HG03064 (cell line): ENCODE measurements around the gene CAMSAP2.

Experiments used
- ATAC-seq: cut with Tn5 transposase; IDR thresholded peaks from one replicate; pipeline ENCODE4 v1.9.1; 2021; ENCODE audit warnings: low read depth; ENCODE audit not compliant: unreplicated experiment

CAMSAP2 gene

DNA sequence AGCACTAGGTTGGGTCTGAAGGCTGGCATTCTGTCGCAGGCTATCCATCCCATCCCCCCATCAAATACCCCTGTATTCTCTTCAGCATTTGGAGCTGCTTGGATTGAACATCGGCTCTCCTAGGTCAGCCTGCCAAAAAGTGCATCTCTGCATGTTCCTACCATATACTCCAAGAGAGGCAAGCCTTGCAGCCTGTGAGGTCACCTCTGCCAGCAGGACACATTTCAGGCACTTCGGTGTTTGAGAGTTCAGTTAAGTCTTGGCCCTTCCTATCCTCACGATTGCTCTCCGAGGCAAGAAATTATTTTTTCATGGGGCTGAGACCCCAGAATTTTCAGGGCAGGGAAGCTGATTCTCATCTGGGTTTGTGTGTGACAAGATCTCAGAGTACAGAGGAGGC, 136.7 kb downstream of the CAMSAP2 start:
- no peak for ATAC-seq

DNA sequence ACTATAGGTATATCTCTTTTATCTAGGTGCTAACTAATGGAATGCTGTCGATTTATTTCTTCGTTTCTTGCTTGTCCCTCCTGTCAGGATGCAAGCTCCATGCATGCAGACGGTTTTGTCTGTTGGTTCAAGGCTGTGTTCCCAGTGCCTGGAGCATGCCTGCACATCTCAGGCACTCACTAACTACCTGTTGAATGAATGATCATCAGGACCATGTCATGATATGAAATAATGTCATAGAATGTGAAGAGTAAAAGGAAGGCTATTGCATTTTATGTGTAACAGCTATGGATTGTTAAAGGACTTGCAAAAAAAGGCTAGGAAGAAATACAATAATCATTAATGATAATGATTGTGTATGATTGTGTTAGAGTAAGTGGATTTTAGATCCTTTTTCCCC, 138.3 kb downstream of the CAMSAP2 start:
- no peak for ATAC-seq

DNA sequence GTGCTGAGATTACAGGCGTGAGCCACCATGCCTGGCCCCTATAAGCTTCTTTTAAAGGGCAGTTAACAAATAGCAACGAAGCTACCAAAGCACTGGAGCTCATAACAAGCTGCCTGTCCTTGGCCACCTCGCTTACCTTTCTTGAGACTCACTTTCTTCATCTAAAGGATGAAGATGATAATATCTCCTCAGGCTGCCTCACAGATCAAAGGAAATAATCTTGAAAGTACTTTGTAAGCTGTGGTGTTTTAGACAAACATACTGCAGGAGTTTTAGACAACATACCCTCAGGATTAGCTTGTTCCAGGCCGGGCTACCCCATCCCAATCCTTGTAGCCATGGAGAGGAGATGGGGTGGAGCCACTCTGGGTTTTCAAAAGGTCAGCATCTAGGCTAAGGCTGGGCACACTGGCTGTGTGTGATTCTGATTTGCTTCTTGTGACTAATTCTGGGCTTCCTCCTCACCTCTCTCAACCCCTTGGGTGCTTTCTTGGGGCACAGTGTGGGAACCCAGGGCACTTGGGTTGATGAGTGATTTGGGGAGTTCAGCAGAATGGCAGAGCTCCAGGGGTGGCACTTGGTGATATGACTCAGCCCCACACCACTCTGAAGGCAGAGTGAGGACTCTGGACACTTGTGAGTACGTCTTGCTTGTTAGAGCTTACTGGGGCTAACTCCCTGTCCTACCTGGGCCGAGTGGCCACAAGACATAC, 139.3 kb downstream of the CAMSAP2 start:
- ATAC-seq: peak; percentile 75

DNA sequence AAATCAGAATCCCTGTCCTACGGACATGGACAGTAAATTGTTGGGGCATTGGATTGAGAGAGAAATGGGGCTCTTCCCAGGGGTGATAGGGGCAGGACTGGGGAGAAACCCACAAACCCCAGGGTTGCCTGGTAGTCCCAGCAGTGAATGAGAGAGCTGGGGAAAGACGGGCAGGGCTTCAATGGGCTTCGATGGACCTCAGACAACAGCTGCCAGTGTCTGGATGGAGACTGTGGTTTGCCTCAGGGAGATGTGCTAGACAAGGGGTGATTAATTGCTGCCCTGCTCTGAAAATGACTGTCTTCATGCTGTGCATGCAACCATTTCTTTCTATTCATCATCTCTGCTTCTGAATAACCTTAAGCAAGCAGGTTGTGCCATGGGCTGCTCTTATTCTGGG, 141.5 kb downstream of the CAMSAP2 start:
- ATAC-seq: peak; percentile 52

DNA sequence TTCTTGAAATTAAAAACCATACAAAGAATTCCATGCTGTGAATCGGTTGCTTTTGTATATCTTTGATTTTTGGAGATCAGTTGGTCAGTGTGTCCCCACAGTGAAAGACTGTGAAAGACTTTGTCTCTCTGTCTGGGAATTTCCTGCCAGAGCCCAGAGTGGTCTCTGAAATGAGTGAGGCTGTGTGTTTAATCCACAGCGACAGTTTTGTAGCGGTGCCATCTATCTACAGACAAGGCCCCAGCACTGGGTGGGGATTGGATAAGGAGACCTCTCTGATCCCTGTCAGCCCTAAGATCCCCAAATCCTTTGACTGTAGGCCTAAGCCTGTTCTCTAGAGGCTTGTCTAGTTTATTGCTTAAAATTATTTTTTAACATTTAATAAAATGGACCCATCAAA, 144.4 kb downstream of the CAMSAP2 start:
- ATAC-seq: no peak

DNA sequence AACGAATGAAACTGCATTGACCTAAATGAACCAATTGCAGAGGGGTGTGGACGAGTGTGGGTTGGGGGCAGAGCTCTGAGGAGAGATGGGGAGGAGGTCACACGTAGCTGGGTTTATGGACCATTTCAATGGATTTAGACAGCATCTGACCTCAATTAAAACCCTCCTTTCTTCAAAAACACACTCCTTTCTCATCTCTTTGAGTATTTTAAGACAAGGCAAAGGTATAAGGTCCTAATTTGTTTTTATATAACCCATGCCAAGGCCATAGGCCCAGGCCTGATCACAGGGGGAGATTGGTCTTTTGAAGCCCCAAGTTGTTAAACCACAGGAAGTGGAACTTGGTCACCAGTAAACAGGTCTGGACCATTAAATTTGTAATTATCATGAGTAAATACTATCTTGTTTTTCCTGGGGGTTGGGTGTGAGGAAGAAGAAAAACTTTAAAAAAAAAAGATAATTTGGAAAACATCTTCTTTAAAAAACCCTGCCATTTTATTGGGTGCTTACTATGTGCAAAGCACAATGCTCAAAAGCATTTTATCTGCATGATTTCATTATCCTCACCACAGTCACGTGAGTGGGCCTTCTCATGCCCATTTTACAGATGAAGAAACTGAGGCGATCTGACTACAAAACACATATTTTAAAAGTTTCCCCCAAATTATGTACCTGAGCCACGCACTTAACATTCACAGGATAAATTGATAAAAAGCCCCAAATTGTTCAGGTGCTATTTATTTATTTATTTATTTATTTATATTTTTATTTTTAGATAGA, 147.1 kb downstream of the CAMSAP2 start:
- no peak for ATAC-seq

DNA sequence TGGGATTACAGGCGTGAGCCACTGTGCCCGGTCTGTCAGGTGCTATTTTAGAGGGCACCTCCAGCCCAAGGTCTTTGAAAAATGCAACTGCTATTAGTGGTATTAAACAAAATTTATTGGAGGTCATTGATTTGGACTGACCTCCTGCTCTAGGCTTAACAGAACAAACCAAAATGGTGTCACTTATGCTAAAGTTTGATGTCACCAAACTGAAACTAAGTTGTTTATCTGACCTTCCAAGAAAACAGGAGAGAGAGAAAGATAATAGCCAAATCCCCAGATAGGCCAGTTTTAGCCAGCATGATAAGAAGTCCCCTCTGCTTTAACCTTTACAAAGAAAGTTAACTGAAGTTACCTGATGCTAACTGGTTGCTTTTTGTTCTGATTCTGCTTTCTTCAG, 147.9 kb downstream of the CAMSAP2 start:
- no peak for ATAC-seq

DNA sequence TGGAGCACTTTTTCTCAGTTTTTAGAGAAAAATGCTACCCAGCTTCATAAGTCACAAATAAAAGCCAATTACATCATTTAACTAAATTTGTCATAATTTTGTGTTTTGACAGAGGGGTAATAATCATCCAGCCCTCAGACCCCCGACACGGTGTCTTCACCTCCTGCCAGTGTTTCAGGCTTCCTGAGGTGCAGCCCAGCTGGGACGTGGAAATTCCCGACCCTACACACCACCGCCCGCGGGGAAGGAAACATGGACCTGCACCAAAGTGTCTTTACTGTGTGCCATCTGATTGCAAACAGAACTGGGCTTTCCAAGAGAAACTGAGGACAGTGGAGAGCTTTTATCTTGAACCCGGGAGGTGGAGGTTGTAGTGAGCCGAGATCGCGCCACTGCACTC, 148.3 kb downstream of the CAMSAP2 start:
- no peak for ATAC-seq

DNA sequence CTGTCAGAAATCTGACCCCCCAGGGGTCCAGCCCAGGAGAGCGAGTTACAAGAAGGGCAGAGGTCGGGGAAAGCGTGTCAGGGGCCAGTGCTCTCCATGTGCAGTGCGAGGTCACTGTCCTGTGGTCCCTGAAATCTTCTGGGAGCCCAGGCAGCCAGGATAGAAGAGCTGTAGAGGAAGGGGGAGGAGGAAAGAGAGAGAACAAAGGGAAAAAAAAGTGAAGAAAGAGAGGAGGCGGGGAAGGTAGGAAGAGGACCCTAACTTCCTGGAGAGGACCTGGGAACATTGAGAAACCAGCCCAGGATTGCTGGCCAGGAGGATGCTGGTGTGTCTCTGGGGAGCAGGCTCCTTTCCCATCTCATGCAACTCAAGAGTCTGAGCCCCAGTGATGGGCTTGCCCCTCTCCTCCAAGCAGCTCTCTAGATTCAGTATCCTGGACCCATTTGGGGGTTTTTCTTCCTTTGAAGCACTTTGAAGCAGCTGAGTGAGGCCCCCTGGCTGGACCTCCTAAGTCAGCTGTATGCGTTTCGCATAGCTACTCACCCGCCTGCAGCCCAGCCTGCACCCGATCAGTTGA, 149.2 kb downstream of the CAMSAP2 start:
- no peak for ATAC-seq

DNA sequence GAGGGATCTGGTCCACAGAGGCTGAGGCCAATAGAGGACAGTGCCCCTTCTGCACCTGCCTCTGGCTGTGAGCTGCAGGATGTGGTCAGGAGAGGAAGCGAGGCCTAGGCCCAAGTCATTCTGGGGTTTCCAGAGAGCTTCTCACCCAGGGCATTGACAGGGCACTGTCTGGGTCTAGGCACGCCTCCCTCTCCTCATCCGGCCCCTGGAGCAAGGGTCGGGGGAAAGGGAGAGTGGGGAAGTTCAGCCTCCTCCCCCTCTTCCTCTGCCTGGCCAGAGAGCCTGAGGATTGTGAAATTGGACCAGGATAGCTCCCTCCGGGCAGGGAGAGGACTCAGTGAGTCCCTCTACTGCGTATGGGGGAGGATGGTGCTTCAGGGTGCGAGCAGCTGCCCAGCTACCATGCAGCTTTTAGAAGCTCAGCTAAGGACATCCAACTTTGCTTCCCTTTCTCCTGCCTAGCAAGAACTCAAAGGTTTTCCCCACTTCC, 149.7 kb downstream of the CAMSAP2 start:
- ATAC-seq: peak; percentile 86

DNA sequence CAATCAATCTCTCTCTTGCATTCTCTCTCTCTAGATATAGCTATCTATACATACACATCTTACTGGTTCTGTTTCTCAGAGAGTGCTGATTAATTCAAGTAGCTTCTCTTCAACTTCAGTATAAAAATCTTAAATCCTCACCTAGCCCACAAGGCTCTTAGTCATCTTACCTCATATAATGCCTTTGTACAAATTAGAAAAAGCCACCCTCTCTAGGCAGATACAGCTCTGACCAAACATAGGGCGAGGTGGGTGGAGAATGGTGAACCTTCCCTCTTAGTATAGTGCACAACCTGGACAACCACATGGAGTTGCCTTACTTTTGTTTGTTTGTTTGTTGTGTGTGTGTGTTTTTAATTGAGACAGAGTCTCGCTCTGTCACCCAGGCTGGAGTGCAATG, 150.9 kb downstream of the CAMSAP2 start:
- no peak for ATAC-seq

DNA sequence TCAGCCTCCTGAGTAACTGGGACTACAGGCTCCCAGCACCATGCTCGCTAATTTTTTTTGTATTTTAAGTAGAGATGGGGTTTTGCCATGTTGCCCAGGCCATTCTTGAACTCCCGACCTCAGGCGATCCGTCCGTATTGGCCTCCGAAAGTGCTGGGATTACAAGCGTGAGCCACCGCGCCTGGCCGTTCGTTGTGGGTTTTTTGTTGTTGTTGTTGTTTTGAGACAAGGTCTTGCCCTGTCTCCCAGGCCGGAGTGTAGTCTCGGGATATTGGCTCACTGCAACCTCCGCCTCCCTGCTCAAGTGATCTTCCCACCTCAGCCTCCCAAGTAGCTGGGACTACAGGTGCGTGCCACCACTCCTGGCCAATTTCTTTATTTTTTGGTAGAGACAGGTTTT, 151.3 kb downstream of the CAMSAP2 start:
- ATAC-seq: no peak

DNA sequence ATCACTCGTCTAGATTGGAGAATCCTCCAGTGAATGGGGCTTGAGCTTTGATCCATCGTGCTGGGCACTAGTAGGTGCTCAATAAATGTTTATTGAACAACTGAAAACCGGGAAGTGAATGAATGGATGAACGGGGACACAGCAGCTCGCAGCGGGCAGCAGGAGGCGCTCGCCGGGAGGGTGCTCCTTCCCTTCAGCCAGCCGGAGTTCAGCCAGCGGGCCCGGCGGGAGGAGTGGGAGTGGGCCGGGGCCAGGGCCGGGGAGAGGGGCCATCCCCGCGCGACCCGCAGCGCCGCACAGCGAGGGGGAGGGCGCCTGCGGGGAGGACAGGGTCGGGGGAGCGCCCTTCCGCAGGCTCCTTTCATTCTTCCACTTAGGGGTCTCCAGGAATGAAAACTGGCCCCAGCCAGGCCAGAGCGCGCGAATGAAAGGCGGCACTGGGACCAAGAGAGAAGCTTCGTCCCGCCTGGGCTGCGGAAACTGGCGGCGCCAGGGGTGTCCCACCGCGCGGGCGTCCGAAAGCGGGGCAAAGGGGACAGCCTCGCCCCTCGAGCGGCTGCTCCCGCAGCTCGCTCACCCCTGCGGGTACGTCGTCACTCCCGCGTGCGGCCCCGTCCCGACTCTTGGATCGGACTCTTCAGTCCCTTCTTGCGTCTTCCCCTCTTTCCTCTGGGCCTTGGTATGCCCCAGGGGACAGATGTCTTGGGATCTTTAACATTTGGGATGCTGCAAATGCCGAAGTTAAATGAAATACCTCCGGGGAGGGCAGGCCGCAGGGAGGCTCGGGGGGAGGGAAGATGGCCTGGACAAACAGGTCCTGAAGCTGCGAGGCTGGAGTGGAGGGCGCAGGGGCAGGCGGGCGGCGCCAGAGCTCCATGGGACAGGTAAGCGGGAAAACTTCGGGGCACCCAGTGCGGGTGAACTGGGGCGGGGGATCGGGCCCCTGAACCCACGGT, 152.4 kb downstream of the CAMSAP2 start:
- ATAC-seq: no peak

DNA sequence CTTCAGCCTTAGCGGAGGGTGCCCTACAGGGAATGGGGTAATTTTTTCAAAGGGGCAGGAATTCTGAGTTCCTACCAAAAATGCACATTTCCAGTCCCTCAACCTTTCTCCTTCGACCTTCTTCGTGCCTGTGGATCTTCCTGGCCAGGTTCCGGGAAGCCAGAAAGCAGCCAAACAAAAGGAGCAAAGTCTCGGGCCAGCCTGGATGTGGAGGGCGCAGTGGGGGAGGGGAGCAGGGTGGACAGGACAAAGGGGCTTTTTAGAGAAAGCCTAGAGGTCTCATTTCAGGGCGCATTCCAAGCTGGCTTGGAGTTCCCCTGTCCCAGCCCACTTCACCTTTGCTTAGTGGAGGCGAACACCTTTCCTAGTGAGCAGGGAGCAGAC, 153.1 kb downstream of the CAMSAP2 start:
- ATAC-seq: no peak

DNA sequence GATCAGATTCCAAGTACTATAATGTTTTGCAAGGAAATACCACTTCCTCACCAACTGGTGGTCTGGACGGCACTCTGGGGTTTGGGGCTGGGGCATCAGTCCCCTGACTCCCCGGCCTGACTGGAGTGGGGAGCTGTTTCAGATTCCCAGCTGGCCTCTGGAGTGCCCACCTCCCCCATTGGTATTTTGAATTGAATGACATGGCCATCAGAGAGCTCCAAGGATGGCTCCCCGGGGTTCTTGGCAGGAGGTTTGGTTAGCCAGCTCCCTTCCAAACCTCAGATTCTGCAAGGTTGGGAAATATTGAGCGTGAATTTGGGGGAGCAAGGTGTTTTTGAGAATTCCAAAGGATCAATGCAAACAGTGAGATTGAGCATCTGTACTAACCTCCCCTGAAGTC, 153.9 kb downstream of the CAMSAP2 start:
- ATAC-seq: no peak

DNA sequence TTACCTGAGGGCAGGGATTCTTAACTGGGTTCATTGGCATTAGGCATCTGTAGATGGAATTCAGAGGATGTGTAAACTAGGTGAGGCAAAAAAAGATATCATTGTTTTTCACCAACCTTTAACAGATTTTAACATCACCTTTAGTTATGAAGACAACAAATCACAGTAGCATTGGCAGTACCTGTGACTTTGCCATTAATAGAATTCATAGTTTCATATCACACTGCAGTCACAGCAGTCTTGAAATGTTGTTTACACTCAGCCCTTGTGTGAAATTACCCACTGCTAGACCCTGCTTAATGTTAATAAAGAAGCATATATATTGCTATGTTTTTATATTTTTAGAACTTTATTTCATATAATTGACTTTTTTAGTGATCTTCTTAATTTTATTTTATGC, 154.3 kb downstream of the CAMSAP2 start:
- no peak for ATAC-seq

DNA sequence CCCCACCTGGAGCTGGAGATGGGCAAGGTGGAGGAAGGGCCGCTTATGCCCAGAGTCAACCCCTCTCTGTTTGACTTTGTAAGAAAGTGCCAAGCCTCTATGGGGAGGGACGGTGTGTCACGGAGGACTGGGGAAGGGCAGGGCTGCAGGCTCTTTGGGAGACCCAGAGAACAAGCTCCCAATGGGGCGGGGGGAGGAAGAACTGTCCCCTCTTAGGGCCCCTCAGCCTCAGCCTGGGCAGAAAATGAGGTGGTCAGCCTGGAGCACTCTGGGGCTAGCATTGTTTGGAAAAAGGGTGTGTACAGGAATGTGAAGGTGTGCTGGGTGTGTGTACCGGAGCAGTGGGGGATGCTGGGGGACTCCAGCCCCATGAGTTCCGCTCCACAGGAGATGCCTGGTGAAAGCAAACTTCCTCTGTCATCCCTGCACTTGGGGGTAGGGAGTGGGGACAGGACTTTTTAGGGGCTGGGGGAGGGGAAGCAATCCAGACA, 154.8 kb downstream of the CAMSAP2 start:
- ATAC-seq: no peak

DNA sequence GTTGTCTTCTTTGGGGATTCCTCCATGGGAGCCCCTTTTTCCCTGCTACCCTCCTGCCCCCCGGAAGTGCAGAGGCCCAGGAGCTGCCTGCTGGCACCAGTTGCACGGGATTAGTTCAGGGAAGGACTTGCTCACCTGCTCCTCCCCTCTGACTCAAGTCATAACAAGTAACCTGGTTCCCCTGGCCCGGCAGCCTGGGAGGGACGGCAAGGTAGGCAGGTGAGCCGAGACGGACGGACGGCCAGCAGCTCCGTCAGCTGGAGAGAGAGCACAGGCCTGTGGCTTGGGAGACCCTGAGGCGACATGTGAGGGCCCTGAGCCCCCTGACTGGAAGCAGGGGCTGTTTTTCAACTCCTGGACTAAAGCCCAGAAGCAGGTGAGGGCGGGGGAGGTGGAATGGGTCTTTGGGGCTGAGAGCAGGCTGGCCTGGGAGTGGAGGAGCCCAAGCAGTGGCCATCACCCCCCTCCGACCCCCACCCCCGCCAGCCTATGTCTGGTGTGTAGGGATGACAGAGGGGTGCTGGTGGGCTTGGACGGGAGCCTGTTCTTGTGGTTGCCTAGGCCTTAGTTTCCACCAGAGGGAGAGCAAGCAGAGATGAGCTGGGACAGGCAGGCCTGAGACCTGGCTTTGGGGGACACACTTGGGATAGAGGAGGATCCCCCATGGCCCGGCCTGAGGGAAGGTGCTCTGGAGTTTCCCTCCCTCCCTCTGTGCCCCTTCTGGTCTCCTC, 156.2 kb downstream of the CAMSAP2 start, which contains the start of gene INAVA:
Gene INAVA, plus strand, starts transcription at position 189 of the 731 bp plus-strand sequence. CDS start 3,501 bp downstream, outside the sequence.
- ATAC-seq: no peak

DNA sequence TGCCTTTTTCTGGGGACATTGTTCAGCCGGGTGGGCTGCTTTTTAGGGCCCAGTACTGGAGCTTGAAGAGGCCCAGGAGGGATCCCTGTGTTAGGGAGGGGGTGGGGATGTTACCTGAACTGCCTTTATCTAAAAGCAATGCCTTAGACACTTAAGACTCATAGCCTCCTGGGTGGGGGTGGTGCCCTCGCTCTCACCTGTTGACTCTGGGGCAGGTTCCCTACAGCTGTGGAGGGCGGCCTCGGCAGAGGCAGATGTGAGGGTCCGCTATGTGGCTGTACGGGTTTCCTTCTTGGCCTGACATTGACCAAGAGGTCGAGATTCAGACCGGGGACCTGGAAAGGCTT, 156.7 kb downstream of the CAMSAP2 start:
- ATAC-seq: no peak
